Mesenchymal stem cell (in vitro differentiated cells and primary cell): ENCODE measurements around the gene CEP85L.

Experiments
- DNase-seq: peaks from one replicate; pipeline ENCODE4 v3.0.0-alpha.2; 2013
- H2AFZ ChIP-seq: one replicate; pipeline ENCODE4 v1.6.1; 2013; ENCODE audit warnings: low read depth, mild to moderate bottlenecking, control low read depth, inconsistent platforms, low read length, moderate library complexity
- H2AK5ac ChIP-seq: 2 replicates; pipeline ENCODE4 v1.6.1; 2013; ENCODE audit warnings: low read length, moderate library complexity, mild to moderate bottlenecking, inconsistent platforms; ENCODE audit not compliant: severe bottlenecking
- H2BK120ac ChIP-seq: one replicate; pipeline ENCODE4 v1.6.1; 2013; ENCODE audit warnings: low read depth, mild to moderate bottlenecking, inconsistent platforms, low read length, moderate library complexity
- H2BK12ac ChIP-seq, 2 experiments: one replicate each; pipeline ENCODE4 v1.6.1; 2013; ENCODE audit warnings: inconsistent platforms in 2 of 2, low read length in 2 of 2, mild to moderate bottlenecking in 2 of 2, moderate library complexity in 2 of 2, control low read depth in 1 of 2
- H2BK15ac ChIP-seq: one replicate; pipeline ENCODE4 v1.6.1; 2013; ENCODE audit warnings: mild to moderate bottlenecking, low read depth, inconsistent platforms; ENCODE audit not compliant: poor library complexity, severe bottlenecking
- H2BK5ac ChIP-seq: 2 replicates; pipeline ENCODE4 v1.6.1; 2013; ENCODE audit warnings: low read depth, mild to moderate bottlenecking, low read length, control low read depth, inconsistent platforms; ENCODE audit not compliant: poor library complexity, severe bottlenecking
- H3K14ac ChIP-seq, 2 experiments: one replicate each; pipeline ENCODE4 v1.6.1; 2013; ENCODE audit warnings: inconsistent platforms in 2 of 2, low read length in 2 of 2, control low read depth in 1 of 2, mild to moderate bottlenecking in 1 of 2, moderate library complexity in 1 of 2
- H3K18ac ChIP-seq, 2 experiments: one replicate each; pipeline ENCODE4 v1.6.1; 2013; ENCODE audit warnings: inconsistent platforms in 2 of 2, low read length in 2 of 2, control low read depth in 1 of 2, low read depth in 1 of 2, mild to moderate bottlenecking in 1 of 2
- H3K23ac ChIP-seq, 2 experiments: one replicate each; pipeline ENCODE4 v1.6.1; 2013; ENCODE audit warnings: inconsistent platforms in 2 of 2, low read length in 2 of 2, mild to moderate bottlenecking in 2 of 2, moderate library complexity in 2 of 2, control low read depth in 1 of 2
- H3K27ac ChIP-seq: 2 replicates; pipeline ENCODE4 v1.5.1; 2013; ENCODE audit warnings: mild to moderate bottlenecking, moderate library complexity, low read length, control low read depth, inconsistent platforms; ENCODE audit not compliant: poor library complexity, severe bottlenecking
- H3K27me3 ChIP-seq, 2 experiments: 2 replicates each; pipeline versions ENCODE4 v1.6.1 to v1.7.0; 2013; ENCODE audit warnings: low read length in 2 of 2, mild to moderate bottlenecking in 2 of 2, moderate library complexity in 2 of 2, control low read depth in 1 of 2, inconsistent platforms in 1 of 2; ENCODE audit not compliant: control insufficient read depth in 1 of 2, insufficient read depth in 1 of 2
- H3K36me3 ChIP-seq, 2 experiments: 2 replicates each; pipeline versions ENCODE4 v1.6.1 to v1.7.0; 2013; ENCODE audit warnings: low read length in 2 of 2, control low read depth in 1 of 2, inconsistent platforms in 1 of 2, low read depth in 1 of 2, mild to moderate bottlenecking in 1 of 2; ENCODE audit not compliant: insufficient read depth in 2 of 2, control insufficient read depth in 1 of 2
- H3K4ac ChIP-seq, 2 experiments: one replicate each; pipeline ENCODE4 v1.6.1; 2013; ENCODE audit warnings: inconsistent platforms in 2 of 2, low read length in 2 of 2, mild to moderate bottlenecking in 2 of 2, moderate library complexity in 2 of 2, control low read depth in 1 of 2, low read depth in 1 of 2
- H3K4me1 ChIP-seq: 2 replicates; pipeline ENCODE4 v1.6.1; 2013; ENCODE audit warnings: low read depth, low read length, control low read depth; ENCODE audit not compliant: control insufficient read depth, insufficient read depth
- H3K4me2 ChIP-seq: 2 replicates; pipeline ENCODE4 v1.6.1; 2013; ENCODE audit warnings: low read length, mild to moderate bottlenecking, inconsistent platforms; ENCODE audit not compliant: poor library complexity, severe bottlenecking
- H3K4me3 ChIP-seq, 2 experiments: 2 replicates each; pipeline versions ENCODE4 v1.5.1 to v1.7.0; 2013; ENCODE audit warnings: low read length in 2 of 2, mild to moderate bottlenecking in 2 of 2, control low read depth in 1 of 2, low read depth in 1 of 2; ENCODE audit not compliant: insufficient read depth in 1 of 2
- H3K79me1 ChIP-seq: replicated peaks from 2 replicates; pipeline ENCODE4 v1.6.1; 2013; ENCODE audit warnings: mild to moderate bottlenecking, control low read depth, low read length, inconsistent platforms; ENCODE audit not compliant: poor library complexity, severe bottlenecking
- H3K9ac ChIP-seq: 2 replicates; pipeline ENCODE4 v1.7.0; 2013; ENCODE audit warnings: mild to moderate bottlenecking, low read length, moderate library complexity
- H3K9me3 ChIP-seq: 2 replicates; pipeline ENCODE4 v1.7.0; 2013; ENCODE audit warnings: mild to moderate bottlenecking, low read length; ENCODE audit not compliant: control insufficient read depth
- H4K8ac ChIP-seq: one replicate; pipeline ENCODE4 v1.6.1; 2013; ENCODE audit warnings: inconsistent platforms, mild to moderate bottlenecking, low read length, moderate library complexity
- H4K91ac ChIP-seq: one replicate; pipeline ENCODE4 v1.6.1; 2013; ENCODE audit warnings: mild to moderate bottlenecking, low read length, inconsistent platforms
- WGBS: methylation state at CpG from one replicate; pipeline ENCODE4 v1.1.7; 2013; ENCODE audit warnings: mixed read lengths; 5-methylcytosine and 5-hydroxymethylcytosine counted together

CEP85L gene

GRCh38 chr6:118554698-118555097, 96.7 kb downstream of the CEP85L start:
- Histone ChIP-seq H3K23ac (no peak overlapping the region), H2BK120ac (no peak overlapping the region), H3K4me2 (no peak overlapping the region), H3K9ac (no peak overlapping the region), H2AK5ac (no peak overlapping the region), H3K14ac (no peak overlapping the region), H3K27me3 (no peaks in the 10 kb centered on the region), H2BK12ac (no peak overlapping the region), H4K8ac (no peak overlapping the region), H2AFZ (no peak overlapping the region), H3K4ac (no peak overlapping the region), H3K4me1 (peaks cover 2% of the 10 kb centered on the region), H3K4me3 (no peak overlapping the region), H3K79me1 (peaks cover 12% of the 10 kb centered on the region), H3K36me3 (peaks cover 0 to 18% of the 10 kb centered on the region in 2 experiments), H4K91ac (no peak overlapping the region), H3K9me3 (no peaks in the 10 kb centered on the region), H3K27ac (no peak overlapping the region), H3K18ac (no peak overlapping the region), H2BK15ac (no peak overlapping the region), H2BK5ac (no peak overlapping the region)
- no peak for DNase-seq
- 88% methylated on average over 1 of the region's 1 CpG for WGBS

GRCh38 chr6:118553132-118553531, 98.3 kb downstream of the CEP85L start:
- Histone ChIP-seq H3K4me1 (peaks cover 2% of the 10 kb centered on the region), H3K79me1 (peaks cover 10% of the 10 kb centered on the region), H3K14ac (no peak overlapping the region), H3K18ac (no peak overlapping the region), H3K23ac (no peak overlapping the region), H2AK5ac (no peak overlapping the region), H3K9me3 (no peaks in the 10 kb centered on the region), H2BK120ac (no peak overlapping the region), H4K8ac (no peak overlapping the region), H3K4me3 (no peak overlapping the region), H3K27ac (no peak overlapping the region), H2BK5ac (no peak overlapping the region), H3K4me2 (no peak overlapping the region), H3K9ac (no peak overlapping the region), H3K36me3 (peaks cover 0 to 18% of the 10 kb centered on the region in 2 experiments), H2BK15ac (no peak overlapping the region), H2BK12ac (no peak overlapping the region), H3K27me3 (no peaks in the 10 kb centered on the region), H3K4ac (no peak overlapping the region), H4K91ac (no peak overlapping the region), H2AFZ (no peak overlapping the region)
- DNase-seq, result no peak
- WGBS, result no CpG with 5 or more reads among the region's 1 CpG

- no peak overlapping the region for H3K4me2 ChIP-seq
- no peaks in the 10 kb centered on the region for H3K27me3 ChIP-seq
- H3K4ac ChIP-seq, result no peak overlapping the region
- no peak overlapping the region for H2BK12ac ChIP-seq
- H3K23ac ChIP-seq, result no peak overlapping the region
- peak overlapping the region; percentile 79 for H3K9ac ChIP-seq
- no peak overlapping the region for H3K14ac ChIP-seq
- no peak overlapping the region for H2AFZ ChIP-seq
- peak; percentile 79 for DNase-seq
- H3K79me1 ChIP-seq, result peaks cover 3% of the 10 kb centered on the region
- H2BK120ac ChIP-seq, result no peak overlapping the region
- H4K91ac ChIP-seq, result no peak overlapping the region
- H2AK5ac ChIP-seq, result no peak overlapping the region
- no peak overlapping the region for H3K27ac ChIP-seq
- no peaks in the 10 kb centered on the region for H3K9me3 ChIP-seq
- H3K18ac ChIP-seq, result no peak overlapping the region
- no peak overlapping the region for H2BK15ac ChIP-seq
- H4K8ac ChIP-seq, result no peak overlapping the region
- no peak overlapping the region for H3K4me3 ChIP-seq
- H3K4me1 ChIP-seq, result peaks cover 2% of the 10 kb centered on the region
- H2BK5ac ChIP-seq, result no peak overlapping the region
- peaks cover 0 to 15% of the 10 kb centered on the region in 2 experiments for H3K36me3 ChIP-seq
- WGBS, result 27% methylated on average over 1 of the region's 3 CpGs
These were observed 100.0 kb downstream of the CEP85L start for GRCh38 chr6:118551063-118552053.

GRCh38 chr6:118548613-118549012, 102.8 kb downstream of the CEP85L start:
- H3K79me1 ChIP-seq, result no peaks in the 10 kb centered on the region
- no peak overlapping the region for H2BK120ac ChIP-seq
- H3K4me3 ChIP-seq, result no peak overlapping the region
- H2BK12ac ChIP-seq, result no peak overlapping the region
- H3K23ac ChIP-seq, result no peak overlapping the region
- no peak overlapping the region for H2AK5ac ChIP-seq
- H3K14ac ChIP-seq, result no peak overlapping the region
- no peak overlapping the region for H2BK15ac ChIP-seq
- H2AFZ ChIP-seq, result no peak overlapping the region
- DNase-seq, result no peak
- no peak overlapping the region for H4K8ac ChIP-seq
- no peak overlapping the region for H3K18ac ChIP-seq
- no peak overlapping the region for H4K91ac ChIP-seq
- no peak overlapping the region for H3K4ac ChIP-seq
- no peak overlapping the region for H3K27ac ChIP-seq
- H3K27me3 ChIP-seq, result no peaks in the 10 kb centered on the region
- no peak overlapping the region for H3K4me2 ChIP-seq
- H3K9ac ChIP-seq, result no peak overlapping the region
- H2BK5ac ChIP-seq, result no peak overlapping the region
- H3K9me3 ChIP-seq, result no peaks in the 10 kb centered on the region
- H3K36me3 ChIP-seq, result no peaks in the 10 kb centered on the region
- no peaks in the 10 kb centered on the region for H3K4me1 ChIP-seq
